Fibroblast of skin of left biceps (primary cell): ENCODE measurements around the gene TOX2.

Source experiments
- DNase-seq, 2 experiments: peaks; one replicate each; pipeline ENCODE4 v3.0.0-alpha.2; 2013; ENCODE audit warnings: low read depth in 2 of 2

TOX2 gene

GRCh38 chr20:43938932-43939761 lies 24.5 kb downstream of the TOX2 start:
- DNase-seq, result peak; percentile 99

GRCh38 chr20:43939762-43940121 lies 25.1 kb downstream of the TOX2 start:
- no peak for DNase-seq

GRCh38 chr20:43940518-43941225 lies 26.0 kb downstream of the TOX2 start:
- no peak for DNase-seq

DNA sequence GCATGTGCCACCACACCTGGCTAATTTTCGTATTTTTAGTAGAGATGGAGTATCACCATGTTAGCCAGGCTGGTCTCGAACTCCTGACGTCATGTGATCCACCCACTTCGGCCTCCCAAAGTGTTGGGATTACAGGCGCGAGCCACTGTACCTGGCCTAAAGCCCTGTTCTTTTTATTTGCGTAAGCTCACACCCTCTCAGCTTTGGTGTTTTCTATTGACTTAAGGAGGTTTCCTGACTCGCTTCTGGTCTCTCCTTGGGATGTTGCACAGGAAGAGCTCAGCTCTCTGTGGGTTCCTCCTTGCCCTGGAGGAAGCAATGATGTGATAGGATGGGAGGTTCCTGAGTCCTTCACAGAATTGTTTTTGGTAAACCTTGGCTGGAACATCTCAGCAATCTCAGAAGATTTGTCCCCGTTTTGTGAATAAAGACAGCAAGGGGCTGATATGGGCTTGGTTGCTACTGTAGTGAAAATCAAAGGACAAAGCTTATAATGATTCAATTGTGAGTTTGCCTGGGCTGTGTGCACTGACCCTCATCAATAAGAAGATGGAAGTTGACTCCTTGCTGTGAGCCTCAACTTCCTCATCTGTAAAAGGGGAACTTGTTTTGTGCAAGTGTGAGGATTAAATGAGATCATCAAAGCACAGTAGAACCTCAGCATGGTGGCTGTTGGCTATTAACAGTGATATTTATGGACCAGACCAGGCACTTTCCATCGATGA lies 27.0 kb downstream of the TOX2 start:
- DNase-seq, result no peak

GRCh38 chr20:43942201-43942590 lies 27.5 kb downstream of the TOX2 start:
- no peak for DNase-seq

- DNase-seq, result no peak
Measured at GRCh38 chr20:43942667-43943285, 28.1 kb downstream of the TOX2 start.

DNA sequence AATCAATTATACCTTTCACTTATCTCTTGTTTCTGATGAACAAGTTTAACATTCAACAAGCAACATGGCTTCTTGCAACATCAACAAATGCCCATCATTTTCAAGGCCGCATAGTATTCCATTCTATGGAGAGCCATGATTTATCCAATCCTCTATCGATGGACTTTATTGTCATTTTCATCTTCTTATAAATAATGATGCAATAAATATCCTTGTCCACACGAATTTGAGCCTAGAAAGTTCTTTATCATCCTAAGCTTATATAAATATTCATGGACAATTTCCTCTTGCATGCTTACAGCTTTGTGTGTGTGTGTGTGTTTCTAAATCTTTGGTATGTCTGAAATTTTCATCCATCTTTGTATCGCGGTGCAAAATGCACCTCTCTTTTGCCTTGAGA lies 29.1 kb downstream of the TOX2 start:
- no peak for DNase-seq

DNA sequence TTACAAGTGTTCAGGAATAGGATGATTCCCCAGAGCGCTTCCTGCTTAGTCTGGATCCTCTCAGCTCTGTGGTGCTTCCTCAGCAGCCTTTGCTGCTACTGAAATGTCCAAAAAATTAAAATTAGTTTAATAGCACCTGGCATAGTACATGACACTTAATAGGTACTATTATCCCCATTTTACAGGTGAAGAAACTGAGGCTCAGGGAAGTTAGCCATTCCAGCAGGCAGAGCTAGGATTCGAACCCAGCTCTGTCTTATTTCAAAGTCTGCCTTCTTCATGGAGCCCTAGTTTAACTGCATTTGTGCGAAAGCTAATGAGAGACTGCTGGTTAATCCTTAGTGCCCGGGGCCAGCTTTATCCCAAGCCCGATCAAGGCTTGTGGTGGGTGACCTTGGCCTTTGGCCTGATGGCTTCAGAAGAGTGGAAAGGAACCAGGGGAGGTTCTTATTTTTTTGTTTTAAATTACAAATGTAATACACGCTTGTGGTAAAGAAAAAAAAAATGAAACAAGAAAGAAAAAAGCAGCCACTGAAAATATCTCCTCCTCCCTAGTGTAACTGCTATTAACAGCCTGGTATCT lies 30.1 kb downstream of the TOX2 start:
- DNase-seq, result no peak

DNA sequence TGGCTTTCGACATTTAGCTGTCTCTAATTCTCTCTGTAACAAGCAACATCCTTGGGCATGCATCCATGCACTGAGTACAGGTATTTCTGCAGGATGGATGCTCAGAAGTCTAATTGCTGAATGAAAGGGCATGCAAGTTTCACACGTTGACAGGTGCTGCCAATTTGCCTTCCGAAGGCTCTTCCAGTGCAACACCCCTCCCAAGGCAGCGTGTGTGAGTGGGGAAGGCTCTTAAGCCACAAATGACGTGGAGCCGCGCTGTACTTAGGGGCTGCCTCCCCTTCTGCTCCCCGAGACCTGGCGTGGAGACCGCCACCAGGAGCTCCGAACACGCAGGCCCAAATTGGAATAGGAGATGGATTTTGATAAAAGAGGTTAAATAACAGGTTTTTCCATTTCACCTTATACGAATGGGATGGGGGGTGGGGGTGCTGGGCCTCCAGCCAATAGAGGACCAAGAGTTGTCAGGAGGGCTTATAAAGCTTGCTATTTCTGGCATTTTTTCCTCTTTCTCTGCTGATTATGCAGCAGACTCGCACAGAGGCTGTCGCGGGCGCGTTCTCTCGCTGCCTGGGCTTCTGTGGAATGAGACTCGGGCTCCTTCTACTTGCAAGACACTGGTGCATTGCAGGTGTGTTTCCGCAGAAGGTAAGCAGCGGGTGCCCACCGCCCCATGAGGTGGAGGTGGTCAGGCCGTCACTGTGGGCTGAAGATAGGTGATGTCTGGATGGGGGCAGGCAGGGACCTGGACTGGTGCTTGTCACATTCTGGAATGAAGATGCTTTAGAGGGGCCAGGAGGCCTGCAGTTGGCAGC lies 30.9 kb downstream of the TOX2 start:
- DNase-seq, result no peak

- DNase-seq, result no peak
Measured at GRCh38 chr20:43946206-43946491, 31.5 kb downstream of the TOX2 start.

- no peak for DNase-seq
Measured at GRCh38 chr20:43946659-43947315, 32.1 kb downstream of the TOX2 start.

- DNase-seq, result no peak
Measured at GRCh38 chr20:43947316-43947710, 32.7 kb downstream of the TOX2 start.

GRCh38 chr20:43948455-43948854 lies 33.8 kb downstream of the TOX2 start:
- DNase-seq, result no peak

DNA sequence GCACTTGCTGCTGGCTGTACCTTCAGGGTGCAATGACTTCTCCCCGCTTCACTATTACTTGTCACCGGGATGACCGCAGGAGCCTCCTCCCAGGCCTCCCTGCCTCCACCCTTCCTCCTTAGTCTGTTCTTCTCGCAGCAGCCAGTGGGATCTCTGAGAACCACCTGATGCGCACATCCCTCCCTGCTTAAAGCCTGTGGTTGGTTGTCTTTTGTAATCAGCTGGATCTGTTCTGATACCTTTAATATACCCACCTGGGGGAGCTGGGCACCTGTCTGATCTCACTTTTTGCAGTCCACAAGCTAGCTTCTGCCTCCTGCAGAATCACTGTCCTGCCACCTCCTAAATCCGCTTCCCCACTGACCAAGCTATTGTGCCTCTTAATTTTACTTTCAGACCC lies 34.6 kb downstream of the TOX2 start:
- DNase-seq, result no peak

GRCh38 chr20:43949741-43950618 lies 35.3 kb downstream of the TOX2 start:
- DNase-seq, result no peak

DNA sequence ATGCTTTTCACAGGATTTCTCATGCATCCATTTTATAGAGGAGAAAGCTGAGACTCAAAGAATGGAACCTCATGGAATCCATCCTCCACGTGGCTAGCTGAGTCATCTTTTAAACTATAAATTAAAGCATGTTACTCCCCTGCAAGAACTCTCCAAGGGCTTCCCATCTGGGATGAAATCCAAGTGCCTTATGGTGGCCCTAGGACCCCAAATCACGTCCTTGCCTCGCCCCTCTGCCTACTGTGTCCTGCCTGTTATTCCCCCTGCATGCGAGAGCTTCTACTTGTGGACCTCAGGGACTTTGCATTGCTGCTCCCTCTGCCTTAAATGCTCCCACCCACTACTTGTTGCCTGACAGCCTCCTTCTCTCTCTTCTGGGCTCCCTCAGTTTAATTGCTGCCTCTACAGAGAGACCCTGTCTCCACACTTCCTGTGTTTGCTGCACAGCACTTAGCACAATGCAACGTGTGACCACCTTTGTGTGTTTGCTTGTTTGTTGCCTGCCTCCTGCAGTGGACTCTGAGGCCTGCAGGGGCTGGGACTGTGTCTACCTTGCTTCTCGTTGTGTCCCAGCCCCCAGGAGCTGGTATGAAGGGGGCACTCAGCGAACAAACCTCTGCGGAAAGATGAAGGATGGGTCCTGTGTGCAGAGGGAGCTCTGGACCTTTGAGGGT lies 39.4 kb downstream of the TOX2 start:
- DNase-seq, result no peak

DNA sequence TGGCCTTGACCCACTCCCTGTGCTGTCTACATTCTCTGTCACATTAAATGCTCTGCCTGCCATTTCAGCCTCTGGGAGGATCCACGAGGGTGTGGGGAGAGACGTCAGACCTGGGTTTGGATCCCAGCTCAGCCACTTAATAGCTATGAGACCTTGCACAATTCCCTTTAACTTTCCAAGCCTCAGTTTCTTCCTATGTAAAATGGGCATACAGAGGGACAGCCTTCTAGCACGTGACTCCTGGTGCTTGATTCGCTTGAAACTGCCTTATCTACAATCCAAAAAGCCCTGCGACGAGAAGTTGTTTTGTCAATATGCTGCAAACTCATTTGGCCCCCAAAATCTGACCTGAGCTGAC lies 40.0 kb downstream of the TOX2 start:
- DNase-seq, result no peak

GRCh38 chr20:43955062-43955749 lies 40.6 kb downstream of the TOX2 start:
- DNase-seq, result peak; percentile 86 to 88

GRCh38 chr20:43955750-43956191 lies 41.1 kb downstream of the TOX2 start:
- no peak for DNase-seq
